COR-L47 (cell line): Measurements from ENCODE around the gene FGF12.

Source experiments
- DNase-seq: peaks from one replicate; lab custom pipeline; 2025; lab: John Stamatoyannopoulos, UW

FGF12 gene

DNA sequence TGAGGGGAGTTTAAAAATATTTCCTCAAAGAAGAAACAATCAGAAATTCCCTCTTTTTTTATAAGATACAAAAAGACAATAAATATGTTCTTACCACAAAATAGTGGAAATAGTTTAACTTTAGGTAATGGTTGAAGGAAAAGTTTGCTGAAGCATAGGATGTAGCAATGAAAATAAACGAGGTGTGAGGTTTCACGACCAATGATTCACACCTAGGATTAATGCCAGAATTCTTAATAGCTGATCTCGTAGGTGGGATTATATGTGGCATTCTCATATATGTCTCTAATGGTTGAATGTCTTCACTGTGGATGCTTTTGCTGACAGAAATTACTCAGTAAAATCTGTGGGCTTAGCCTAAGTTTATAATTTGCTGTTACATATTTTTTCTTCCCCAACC is 467.7 kb downstream of the FGF12 start:
- DNase-seq, result no peak

DNA sequence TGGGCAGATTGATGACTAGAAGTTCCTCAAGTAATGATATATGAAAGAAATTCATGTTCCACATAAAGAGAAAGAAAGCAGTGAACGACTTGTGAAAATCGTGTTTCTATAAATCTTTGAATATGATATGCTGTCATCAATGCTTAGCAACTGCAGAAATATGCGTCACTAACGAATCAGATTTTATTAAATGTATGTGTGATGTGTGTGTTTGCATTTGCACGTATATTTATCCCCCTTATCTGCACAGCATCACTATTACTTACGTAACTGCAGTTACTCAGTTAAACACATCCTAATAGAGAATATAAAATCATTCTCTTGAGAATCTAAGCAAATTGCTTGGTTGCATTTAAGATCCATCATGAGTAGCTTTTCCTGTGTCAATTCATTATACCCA is 468.6 kb downstream of the FGF12 start:
- no peak for DNase-seq

DNA sequence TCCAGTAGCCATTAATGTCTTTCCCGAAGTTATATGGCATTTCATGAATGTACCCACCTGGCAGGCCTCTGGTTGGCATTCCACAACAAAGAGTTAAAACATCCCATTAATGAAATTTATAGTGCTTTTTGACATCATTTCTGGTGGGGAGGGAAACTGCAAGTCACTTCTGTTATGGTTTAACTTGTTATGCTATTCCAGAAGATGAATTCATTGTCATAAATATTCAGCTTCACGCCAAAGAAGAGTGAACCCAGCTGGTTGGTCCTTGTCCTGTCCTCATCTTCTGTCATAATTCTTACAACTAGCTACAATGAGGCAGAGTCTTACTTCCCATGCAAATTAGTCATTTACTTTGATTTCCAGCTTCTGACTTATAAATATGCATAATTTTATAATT is 471.5 kb downstream of the FGF12 start:
- no peak for DNase-seq

DNA sequence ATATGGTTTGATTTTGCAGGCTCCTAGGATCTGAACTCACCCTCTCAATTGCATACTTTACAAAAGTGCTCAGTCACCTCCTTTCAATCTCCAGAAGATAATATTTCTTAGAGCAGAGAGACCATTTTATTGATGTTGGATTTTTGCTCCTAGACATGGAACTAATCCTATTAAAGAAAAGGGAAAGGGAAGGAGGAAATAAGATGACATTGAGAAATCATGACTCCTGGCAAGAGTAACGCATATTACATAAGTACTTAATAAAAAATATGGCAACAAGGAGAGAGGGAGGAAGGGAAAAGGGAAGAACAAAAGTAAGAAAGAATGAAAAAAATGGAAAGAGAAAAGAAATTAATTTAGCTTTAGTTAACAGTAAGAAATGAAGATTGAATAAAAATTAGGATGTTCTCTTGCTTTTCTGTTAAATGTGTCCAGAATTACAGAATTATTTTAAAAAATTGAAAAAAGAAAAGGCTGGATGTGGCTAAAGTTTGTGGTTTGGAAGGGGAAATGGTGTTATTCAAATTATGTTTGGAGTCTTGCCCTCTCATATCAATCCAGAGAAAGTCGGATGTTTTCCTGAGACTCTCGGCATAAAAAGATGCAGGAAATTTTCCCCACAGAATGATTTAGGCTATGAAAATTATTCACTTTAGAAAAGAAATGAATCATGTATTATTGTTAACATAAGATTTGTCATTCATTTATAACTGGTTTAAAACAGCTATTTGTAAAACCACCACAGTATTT is 474.0 kb downstream of the FGF12 start:
- DNase-seq, result no peak

DNA sequence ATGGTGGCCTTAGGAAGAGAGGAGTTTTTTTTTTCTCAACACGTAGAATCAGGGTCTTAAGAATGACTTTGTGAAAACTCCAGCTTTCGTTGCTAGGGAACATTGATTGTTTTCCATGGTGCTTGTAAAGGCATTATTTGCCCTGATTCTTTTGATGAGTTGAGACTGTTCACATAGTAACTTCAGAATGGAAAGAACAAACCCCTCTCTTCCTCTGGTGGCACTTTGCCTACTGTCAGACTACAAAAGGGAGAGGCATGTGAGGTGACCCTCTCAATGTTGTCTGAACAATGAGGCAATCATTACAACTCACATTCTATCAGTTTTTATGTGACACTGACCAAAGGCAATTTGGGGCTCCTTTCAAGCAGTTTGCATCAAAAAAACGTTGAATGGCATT is 477.8 kb downstream of the FGF12 start:
- DNase-seq, result no peak

DNA sequence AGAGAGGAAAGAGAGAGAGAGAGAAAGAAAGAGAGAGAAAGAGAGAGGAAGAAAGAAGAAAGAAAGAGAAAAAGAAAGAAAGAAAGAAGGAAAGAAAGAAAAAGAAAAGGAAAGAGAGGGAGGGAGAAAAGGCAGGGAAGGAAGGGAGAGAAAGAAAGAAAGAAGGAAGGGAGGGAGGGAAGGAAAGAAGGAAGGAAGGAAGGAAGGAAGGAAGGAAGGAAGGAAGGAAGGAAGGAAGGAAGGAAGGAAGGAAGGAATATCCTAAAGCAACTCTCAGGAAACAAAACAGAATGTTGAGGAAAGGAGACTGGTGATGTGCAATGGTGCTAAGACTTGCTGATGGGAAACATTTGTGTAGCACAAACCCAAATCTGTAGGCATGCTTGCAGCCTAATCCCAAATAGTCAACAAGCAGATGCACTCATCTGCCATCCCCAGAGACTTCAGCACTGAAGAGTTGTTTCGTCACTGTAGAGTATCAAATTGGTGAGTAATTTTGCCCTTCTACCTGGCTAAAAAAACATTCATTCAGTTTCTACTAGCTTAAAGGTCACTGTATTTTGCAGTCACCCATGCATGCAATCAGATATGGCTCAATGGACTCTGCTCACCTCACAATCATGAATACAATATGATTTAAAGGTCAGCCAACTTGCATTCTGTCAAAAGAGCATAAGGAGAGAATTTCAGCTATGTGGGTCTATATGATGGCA is 480.3 kb downstream of the FGF12 start:
- DNase-seq, result no peak

DNA sequence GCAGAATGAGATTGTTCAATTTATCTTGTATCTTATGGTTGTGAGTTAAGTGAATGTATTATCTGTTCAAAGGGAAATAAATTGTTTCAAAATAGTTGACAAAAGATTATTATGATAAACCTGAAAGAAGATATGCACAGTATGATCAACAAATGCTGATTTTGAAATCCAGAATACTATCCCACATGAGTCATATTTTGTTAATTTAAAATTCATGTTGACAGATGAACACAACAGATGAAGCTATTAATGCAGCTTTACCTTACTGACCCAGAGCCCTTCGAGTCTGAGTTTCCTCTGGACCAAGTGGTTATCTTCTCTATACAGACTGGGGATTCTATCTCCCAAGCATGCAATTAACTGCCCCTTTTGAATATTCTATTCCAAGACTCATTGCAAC is 482.8 kb downstream of the FGF12 start:
- DNase-seq, result no peak

DNA sequence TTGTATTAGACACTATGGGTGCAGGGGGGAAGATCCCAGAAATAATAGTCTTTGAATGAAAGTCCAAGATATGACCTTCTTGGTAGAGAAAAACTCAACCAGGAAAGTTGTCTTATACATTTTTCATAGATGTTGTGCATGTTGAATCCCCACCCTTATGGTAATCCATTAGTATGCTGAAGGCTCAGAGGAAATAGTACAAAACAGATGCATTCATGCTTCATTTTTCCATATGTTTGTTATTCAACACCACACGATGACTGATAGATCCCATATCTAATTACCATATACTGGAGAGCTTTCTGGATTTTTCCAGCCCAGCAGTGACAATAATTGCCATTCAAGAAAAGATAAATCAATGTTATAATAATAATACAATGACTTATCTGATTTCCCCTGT is 487.4 kb downstream of the FGF12 start:
- no peak for DNase-seq

DNA sequence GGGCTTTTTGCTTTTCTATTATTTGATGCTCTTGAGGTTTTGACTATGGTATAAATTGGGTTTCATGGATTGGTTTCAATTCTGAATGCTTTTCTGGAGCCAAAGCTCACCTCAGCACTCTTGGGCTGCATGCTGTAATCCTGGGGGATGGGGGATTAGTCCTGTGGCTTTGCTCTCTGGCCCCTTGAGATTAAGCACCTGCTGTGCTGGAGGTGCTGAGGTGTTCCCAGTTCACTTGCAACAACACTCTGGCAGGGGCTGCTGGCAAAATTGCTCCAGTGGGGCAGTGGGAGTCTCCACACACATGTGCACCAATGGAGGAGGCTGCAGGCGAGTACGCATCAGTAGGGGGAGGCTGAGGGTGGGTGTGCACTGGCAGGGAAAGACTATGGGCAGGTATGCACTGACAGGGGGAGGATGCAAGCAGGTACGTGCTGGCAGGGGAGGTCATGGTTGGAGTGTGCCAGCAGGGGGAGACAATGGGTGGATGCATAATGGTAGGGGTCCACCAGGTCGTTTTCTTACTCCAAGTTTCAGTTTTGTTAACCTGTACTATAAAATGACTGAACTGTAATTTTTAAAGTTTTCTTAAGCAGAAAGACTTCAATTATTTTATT is 489.2 kb downstream of the FGF12 start:
- DNase-seq, result no peak

DNA sequence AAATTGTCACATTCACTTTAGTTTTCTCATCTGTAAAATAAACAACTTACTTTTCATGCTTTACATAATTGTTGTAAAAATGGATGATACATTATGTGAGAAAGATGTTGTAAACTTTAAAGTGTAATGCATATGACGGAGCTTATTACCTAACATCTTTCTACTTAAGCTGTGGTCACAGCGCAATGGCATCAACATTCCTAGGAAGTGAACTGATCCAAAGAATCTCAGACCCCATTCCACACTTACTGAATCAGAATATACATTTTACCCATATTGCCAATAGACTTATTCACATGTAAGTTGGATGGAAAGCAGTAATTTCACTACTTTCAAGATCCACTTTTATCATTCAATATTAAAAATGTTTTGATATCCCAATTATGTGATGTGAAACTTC is 497.5 kb downstream of the FGF12 start:
- no peak for DNase-seq

DNA sequence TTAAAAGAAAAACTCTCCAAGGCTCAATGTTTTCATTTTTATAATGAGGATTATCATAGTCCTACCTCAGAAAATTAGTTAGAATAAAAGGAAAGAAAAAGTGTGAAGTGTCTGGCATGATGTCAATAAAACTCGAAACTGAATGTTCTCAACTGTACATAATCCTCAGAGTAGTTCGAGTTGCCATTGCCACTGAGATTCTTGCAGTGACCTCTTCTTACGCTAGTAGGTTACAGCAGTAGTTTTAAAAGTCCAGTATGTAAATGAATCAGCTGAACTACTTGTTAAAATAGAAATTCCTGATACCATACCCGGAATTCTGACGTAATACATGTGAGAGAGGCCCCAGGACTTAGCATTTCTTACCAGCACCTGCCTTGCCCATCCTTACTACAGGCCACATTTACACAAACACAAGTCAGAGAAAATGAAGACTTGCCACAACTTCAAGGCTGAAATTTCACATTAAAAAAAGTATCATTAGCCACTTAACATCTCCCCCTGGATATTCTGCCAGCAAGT is 502.6 kb downstream of the FGF12 start:
- no peak for DNase-seq

DNA sequence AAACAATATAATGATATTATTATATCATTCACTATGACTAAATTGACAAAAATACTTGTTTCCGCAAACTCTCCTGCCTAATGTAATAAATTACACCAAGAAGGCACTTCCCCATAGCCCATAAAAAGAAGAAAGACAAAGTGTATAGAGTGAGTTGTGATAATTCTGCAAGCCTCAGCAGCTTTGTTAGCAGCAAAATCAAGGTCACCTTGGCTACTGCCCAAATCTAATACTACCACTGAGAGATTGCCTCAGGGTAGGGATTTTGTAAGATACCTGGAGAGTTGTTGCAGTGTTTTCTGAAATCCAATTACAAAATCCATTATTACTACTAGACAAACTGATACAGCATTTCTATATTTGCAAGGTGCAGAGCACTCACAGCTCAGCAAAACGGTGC is 503.5 kb downstream of the FGF12 start:
- peak; percentile 91 for DNase-seq

DNA sequence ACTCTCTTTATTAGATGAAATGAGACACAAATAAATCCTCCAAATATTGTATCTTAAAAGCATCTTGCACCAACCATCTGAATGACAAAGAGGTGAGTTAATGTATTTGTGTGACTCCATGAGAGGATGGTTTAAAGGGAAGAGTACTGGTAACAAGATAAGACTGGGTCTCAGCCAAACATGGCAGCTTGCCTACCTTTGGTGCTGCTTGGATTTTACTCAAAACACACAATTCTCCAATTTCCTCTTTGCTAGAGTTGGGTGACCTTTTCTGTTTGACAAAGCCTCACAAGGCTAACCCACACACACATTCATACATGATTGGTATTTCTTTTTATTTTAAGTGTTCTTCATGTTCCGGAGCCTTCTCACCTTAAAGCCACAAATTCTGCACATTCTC is 506.4 kb downstream of the FGF12 start:
- DNase-seq, result no peak

DNA sequence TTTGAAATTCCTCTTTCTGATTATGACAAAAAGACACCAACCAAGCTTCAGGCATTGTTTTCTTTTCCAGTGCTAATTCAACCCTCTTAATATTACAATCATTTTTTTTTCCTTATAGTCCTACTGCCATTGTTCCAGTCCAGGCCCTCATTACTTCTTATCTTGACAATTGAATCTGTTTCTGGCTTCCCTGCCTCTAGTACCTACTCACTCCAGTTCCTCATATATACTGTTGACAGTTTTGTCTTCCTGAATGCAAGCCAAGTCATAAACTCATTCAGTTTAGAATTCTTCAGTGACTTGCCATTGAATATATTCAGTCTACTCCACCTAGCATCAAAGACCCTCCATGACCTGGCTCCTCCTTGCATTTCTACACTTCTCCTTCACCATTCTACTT is 507.4 kb downstream of the FGF12 start:
- no peak for DNase-seq

DNA sequence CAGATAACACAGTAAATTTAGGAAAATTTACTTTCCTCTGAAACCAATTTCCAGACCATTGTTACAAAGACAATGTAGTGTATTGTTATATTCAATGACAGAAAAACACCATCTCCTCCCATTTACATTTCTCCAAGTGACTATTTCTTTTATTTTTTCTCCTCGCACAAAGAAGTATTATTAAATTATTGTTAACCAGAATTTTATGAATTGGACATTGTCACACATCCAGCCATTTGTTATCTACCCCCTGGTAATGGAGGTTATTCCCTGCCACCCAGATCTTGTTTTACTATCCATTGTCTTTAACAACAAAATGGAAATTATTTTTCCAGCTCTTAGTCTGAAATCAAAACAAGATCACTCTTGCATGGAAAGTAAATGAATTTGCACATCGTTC is 511.3 kb downstream of the FGF12 start:
- DNase-seq, result no peak

DNA sequence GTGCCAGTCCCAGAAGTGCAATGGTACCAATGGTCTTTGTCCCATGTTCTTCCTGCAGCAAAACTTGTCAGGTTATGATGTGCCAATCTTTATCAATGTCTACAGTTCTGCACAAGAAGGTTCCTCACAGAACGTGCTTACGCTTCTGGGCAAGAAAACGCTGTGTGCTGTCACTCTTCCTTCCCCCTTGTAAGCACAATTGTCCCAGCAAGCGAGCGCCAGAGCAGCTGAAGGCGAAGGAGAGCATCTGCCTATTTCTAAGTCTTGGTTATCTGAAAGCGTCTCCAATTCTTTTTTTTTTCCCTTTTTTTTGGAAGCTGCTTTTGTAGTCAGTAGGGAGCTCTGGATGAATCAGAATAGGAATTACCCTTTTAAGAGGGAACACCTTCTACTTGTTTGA is 514.4 kb downstream of the FGF12 start:
- DNase-seq, result no peak

DNA sequence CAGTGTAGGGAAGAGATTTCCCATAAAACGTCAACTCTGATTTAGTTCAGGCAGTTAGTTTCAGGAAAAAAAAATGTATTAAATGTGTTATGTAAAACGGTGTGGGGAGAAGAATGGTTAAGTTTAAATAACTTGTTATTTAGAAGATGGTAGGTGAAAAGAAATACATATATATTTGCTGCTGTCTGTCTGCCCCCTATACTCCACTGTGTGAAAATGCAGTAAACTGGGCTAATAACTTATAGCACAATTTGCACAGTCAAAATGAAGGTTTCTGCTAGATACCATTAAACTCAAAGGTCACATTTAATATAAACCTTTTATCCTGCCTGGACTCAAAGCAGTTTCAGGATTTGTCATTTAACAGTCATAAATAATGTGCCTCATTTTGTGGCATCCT is 515.0 kb downstream of the FGF12 start:
- no peak for DNase-seq

DNA sequence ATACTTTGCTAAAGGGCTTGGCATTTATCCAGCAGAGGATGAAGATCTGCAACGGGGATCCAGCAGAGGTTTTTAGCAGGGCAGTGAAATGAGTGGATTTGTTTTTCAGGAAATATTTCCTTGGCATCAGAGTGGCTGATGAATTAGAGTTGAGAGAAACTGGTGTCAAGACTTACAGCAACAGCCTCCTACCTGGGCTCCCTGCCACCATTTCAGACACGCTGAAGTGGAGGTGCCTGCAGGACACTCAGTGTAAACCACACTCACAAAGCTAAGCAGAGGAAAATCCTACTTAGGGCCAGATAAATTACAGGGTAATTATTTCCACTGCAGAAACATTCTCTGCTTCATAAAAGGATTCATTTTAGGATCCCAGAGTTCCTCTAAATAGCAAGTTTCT is 519.7 kb downstream of the FGF12 start:
- DNase-seq, result peak; percentile 81

DNA sequence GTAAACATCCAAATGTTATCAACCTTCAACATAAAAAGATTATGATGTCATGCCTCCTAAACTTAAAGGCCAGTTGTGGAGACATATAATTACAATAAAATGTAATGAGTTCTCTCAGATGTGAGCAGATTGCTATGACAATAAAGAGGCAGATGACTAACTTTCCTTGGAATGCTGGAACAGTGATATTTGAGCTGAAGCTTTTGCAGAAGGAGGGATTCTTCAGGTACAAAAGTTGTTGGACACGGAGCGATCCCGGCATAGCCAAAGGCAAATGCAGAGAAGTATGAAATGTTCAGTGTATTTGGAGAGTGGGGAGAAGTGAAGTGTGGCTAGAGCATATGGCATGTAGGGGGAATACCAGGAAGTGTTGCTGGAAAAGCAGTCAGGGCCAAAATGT is 520.1 kb downstream of the FGF12 start:
- peak; percentile 36 for DNase-seq

DNA sequence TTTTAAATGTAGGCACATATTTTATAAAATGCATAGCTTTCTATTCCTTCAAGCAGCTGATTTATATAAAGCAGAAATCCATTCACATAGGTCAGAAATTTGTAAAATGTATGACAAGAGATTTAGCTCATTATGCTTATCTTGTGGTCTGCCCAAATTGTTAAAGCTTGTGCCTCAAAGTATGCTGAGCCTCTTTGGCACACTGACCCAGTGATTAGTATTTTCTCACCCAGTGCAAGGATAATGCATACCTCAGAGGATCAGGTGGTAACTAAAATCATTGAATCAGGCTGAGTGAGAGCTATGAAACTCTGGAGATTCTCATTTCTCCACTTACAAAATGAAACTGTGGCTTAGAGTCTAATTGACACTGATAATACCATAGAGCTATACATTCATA is 533.3 kb downstream of the FGF12 start:
- DNase-seq, result no peak

DNA sequence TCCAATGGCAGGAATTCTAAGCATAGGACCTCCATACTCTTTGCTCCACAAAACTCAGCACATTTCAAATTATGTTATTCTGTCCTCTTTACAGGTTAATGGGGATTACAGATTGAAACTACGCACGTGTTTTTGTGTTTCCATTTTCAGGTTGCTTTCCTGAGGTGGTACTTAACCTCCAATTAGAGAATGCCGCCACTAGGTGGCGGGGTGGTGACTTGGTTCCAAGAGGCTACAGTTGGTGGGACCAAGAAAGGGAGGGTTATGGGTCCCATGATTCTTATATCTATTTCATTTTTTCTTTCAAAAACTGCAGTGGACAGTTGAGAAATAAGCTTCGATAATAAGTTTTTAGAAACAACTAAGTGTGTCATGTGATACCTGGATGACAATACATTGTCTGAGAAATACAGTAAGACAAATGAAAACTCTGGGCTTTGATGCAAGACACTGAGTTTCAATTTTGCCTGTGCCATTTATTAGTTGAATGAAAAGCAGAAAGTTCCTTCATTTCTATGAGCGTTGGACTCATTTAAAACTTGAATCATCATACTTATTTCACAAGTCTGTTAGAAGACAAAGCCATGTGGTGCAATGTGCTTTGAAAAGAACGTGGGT is 539.0 kb downstream of the FGF12 start:
- no peak for DNase-seq

DNA sequence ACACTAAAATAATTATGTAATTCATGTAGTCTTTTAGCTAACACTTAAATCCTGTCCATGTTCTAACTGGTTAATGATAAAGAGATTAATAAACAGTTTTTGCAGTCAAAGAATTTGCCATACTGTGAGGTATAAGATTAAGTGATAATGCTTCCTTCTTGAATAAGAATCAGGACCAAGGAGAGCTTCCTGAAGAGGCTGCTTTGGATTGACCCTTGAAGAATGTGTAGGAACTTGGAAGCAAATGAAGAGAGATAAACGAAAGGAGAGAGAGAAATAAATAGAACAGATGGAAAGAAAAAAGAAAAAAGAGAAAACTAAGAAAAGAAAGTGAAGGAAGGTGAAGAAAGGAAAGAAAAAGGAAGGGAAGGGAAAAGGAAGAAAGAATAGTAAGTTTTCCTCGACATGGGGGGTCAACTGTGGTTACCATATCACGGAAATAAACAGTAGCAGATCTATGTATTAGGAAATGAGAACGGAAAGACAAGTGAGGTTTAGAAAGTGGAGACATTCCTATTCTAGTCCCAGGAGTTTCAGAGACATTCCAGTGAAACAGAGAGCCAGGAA is 539.8 kb downstream of the FGF12 start:
- DNase-seq, result no peak
